GM19467 (cell line): ENCODE measurements around the gene LEP.

Experiments
- ATAC-seq: cut with Tn5 transposase; IDR thresholded peaks from one replicate; pipeline ENCODE4 v1.9.1; 2021; ENCODE audit warnings: mild to moderate bottlenecking, moderate library complexity; ENCODE audit not compliant: unreplicated experiment

LEP gene

GRCh38 chr7:128244861-128245260 is 3.8 kb downstream of the LEP start:
- ATAC-seq, result no peak

GRCh38 chr7:128247108-128247507 is 6.0 kb downstream of the LEP start:
- ATAC-seq, result no peak

GRCh38 chr7:128247640-128248194 is 6.6 kb downstream of the LEP start:
- ATAC-seq, result no peak

- ATAC-seq, result no peak
Measured at GRCh38 chr7:128251337-128251736, 10.3 kb downstream of the LEP start.

GRCh38 chr7:128253701-128254100 is 12.6 kb downstream of the LEP start:
- ATAC-seq, result no peak

GRCh38 chr7:128254470-128254869 is 13.4 kb downstream of the LEP start:
- ATAC-seq, result no peak

GRCh38 chr7:128255271-128255670 is 14.2 kb downstream of the LEP start:
- ATAC-seq, result no peak

GRCh38 chr7:128257458-128257857 is 16.4 kb downstream of the LEP start:
- no peak for ATAC-seq

GRCh38 chr7:128259131-128260061 is 18.3 kb downstream of the LEP start:
- ATAC-seq, result no peak

GRCh38 chr7:128260069-128260795 is 19.2 kb downstream of the LEP start:
- ATAC-seq, result no peak

GRCh38 chr7:128262273-128263028 is 21.4 kb downstream of the LEP start:
- no peak for ATAC-seq

- ATAC-seq, result no peak
Measured at GRCh38 chr7:128263420-128263819, 22.3 kb downstream of the LEP start.

GRCh38 chr7:128264477-128264876 is 23.4 kb downstream of the LEP start:
- no peak for ATAC-seq

- ATAC-seq, result no peak
Measured at GRCh38 chr7:128265156-128265905, 24.3 kb downstream of the LEP start.

GRCh38 chr7:128265906-128266300 is 24.8 kb downstream of the LEP start:
- ATAC-seq, result no peak

GRCh38 chr7:128266529-128266882 is 25.4 kb downstream of the LEP start:
- ATAC-seq, result no peak

GRCh38 chr7:128266883-128267594 is 26.0 kb downstream of the LEP start:
- ATAC-seq, result no peak

GRCh38 chr7:128267595-128267924 is 26.5 kb downstream of the LEP start:
- no peak for ATAC-seq

GRCh38 chr7:128268233-128268632 is 27.2 kb downstream of the LEP start:
- ATAC-seq, result no peak

- ATAC-seq, result no peak
Measured at GRCh38 chr7:128270826-128271272, 29.8 kb downstream of the LEP start.
